Subcutaneous abdominal adipose tissue (tissue), 5 donors: ENCODE results near the gene OFD1.

ENCODE experiments used
- H3K27ac ChIP-seq: one replicate; pipeline ENCODE4 v1.7.0; 2013; ENCODE audit warnings: low read depth, mild to moderate bottlenecking, inconsistent platforms, low read length, moderate library complexity
- H3K27me3 ChIP-seq, 5 donors: one replicate each; pipeline ENCODE4 v1.7.0; 2013; ENCODE audit warnings: low read length in 5 of 5, inconsistent platforms in 1 of 5; ENCODE audit not compliant: control insufficient read depth in 5 of 5, insufficient read depth in 4 of 5
- H3K36me3 ChIP-seq, 5 donors: one replicate each; pipeline ENCODE4 v1.7.0; 2013; ENCODE audit warnings: low read length in 5 of 5; ENCODE audit not compliant: control insufficient read depth in 5 of 5, insufficient read depth in 5 of 5
- H3K4me1 ChIP-seq, 5 donors: one replicate each; pipeline ENCODE4 v1.7.0; 2013; ENCODE audit warnings: low read length in 5 of 5, mild to moderate bottlenecking in 3 of 5, moderate library complexity in 1 of 5; ENCODE audit not compliant: control insufficient read depth in 5 of 5, insufficient read depth in 5 of 5
- H3K4me3 ChIP-seq, 5 donors: one replicate each; pipeline ENCODE4 v1.7.0; 2013; ENCODE audit warnings: low read length in 5 of 5, low read depth in 1 of 5
- H3K9ac ChIP-seq, 5 donors: one replicate each; pipeline ENCODE4 v1.7.0; 2013; ENCODE audit warnings: low read length in 5 of 5, mild to moderate bottlenecking in 4 of 5, moderate library complexity in 3 of 5
- H3K9me3 ChIP-seq, 5 donors: one replicate each; pipeline ENCODE4 v1.7.0; 2013; ENCODE audit warnings: low read length in 5 of 5; ENCODE audit not compliant: control insufficient read depth in 5 of 5
- donor health status: healthy.
- donor health status: healthy.
- donor health status: healthy.
- donor health status: healthy.
- donor health status: healthy.

The OFD1 gene

DNA sequence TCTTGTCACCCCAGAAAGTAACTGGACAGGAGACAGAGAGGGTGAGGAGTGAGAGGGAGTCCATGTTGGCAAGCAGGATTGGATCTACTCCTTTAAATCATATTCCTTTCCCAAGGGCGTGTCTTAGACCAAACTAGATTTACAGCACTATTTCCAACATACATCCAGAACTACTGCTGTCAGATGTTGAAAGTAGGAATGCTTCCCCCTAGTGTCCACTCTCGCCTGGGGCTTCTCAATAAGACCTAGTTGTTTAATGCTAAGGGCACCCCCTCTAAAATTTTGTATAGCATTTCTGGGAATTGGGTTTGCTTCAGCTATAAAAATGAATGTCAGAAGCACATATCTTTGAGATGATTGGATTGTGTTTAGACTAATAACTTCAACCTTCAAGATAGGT is 13.3 kb downstream of the OFD1 start:
- H3K27ac ChIP-seq, result no peak overlapping the region
- H3K9ac ChIP-seq, result no peak overlapping the region
- H3K27me3 ChIP-seq, result peaks cover 0 to 3% (median 0%) of the 10 kb centered on the region in 5 donors
- peaks cover 0 to 3% (median 0%) of the 10 kb centered on the region in 5 donors for H3K4me1 ChIP-seq
- H3K9me3 ChIP-seq, result no peaks in the 10 kb centered on the region
- H3K36me3 ChIP-seq, result peaks cover 2 to 25% (median 8%) of the 10 kb centered on the region in 5 donors
- H3K4me3 ChIP-seq, result no peak overlapping the region

DNA sequence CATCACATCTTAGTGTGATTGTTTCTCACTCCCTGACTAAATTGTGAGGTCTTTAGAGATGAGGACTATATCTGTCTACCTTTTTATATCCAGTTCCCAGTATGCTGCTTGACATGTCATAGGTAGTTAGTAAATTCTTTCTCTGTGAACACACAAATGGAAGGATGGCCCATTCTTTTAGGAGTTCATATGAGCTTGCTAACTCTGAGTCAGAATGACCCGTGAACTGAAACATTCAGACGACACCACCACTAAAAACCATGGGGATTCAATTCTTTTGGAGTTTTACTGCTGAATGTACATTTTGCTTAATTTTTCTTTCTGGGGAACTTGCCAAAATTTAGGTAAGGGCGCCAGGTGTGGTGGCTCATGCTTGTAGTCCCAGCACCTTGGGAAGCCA is 13.9 kb downstream of the OFD1 start:
- H3K4me1 ChIP-seq, result peaks cover 0 to 3% (median 0%) of the 10 kb centered on the region in 5 donors
- peaks cover 0 to 3% (median 0%) of the 10 kb centered on the region in 5 donors for H3K27me3 ChIP-seq
- H3K36me3 ChIP-seq, result peaks cover 2 to 26% (median 8%) of the 10 kb centered on the region in 5 donors
- no peak overlapping the region for H3K9ac ChIP-seq
- H3K27ac ChIP-seq, result no peak overlapping the region
- no peaks in the 10 kb centered on the region for H3K9me3 ChIP-seq
- no peak overlapping the region for H3K4me3 ChIP-seq

DNA sequence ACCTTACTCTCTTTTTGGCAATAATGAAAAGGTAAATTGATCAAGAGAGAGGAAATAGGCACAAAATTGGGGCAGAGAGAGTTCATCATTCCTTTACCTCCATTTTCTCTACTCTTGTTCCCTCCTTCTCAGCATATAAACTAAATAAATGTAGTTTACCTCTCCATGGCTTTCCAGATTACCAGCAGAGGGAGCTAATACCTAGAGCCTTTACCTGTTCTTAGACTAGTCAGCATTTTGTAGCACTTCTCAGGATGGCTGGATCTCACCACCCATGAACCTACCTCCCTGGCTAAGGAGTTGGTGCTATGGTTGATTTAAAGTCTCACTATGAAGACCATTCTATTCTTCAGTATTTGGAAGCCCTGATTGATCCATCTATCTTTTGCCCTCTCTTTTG is 15.7 kb downstream of the OFD1 start:
- no peaks in the 10 kb centered on the region for H3K9me3 ChIP-seq
- H3K4me3 ChIP-seq, result no peak overlapping the region
- H3K4me1 ChIP-seq, result peaks cover 0 to 3% (median 0%) of the 10 kb centered on the region in 5 donors
- H3K36me3 ChIP-seq, result peaks cover 2 to 20% (median 4%) of the 10 kb centered on the region in 5 donors
- peaks cover 0 to 3% (median 0%) of the 10 kb centered on the region in 5 donors for H3K27me3 ChIP-seq
- no peak overlapping the region for H3K9ac ChIP-seq
- no peak overlapping the region for H3K27ac ChIP-seq

DNA sequence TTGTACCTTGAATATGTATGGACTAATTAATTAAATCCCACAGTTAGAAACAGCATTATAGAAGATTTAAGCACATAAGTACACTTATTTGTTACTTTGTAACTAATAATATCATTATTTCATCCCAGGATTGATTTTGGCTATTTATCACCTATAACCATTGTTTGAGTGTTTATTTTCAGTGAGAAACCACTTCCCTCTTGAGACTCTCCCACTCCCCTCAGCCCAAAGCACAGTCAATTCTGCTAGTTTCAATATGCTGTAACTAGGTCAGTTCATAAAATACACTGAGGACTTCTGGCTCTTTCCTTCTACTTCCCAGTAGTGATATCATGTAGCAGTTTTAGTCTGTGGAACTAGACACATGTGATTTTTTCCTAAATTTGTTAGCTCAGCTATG is 16.3 kb downstream of the OFD1 start:
- H3K27ac ChIP-seq, result no peak overlapping the region
- no peak overlapping the region for H3K4me3 ChIP-seq
- peaks cover 0 to 3% (median 0%) of the 10 kb centered on the region in 5 donors for H3K27me3 ChIP-seq
- H3K36me3 ChIP-seq, result peaks cover 2 to 16% (median 4%) of the 10 kb centered on the region in 5 donors
- H3K4me1 ChIP-seq, result peaks cover 0 to 3% (median 0%) of the 10 kb centered on the region in 5 donors
- no peaks in the 10 kb centered on the region for H3K9me3 ChIP-seq
- no peak overlapping the region for H3K9ac ChIP-seq

DNA sequence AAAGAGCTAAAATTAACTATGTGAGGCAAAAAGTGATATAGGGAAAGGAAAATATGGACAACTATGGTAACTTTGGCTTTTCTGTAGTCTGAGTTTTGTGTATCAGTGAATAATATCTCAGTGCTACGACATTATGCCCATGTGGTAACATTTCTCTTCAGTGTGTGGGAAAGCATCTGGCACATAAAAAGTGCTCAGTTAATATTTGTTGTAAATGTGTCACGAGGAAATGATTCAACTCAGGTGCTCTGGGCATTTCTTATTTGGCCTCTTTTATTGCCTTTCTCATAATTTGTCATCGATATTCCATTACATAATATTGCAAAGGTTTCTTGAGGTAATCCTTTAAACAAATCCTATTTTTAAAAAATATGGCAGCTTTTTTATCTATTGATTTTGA is 17.6 kb downstream of the OFD1 start:
- Histone ChIP-seq H3K9ac (no peak overlapping the region), H3K4me3 (no peak overlapping the region), H3K36me3 (peaks cover 4 to 16% (median 5%) of the 10 kb centered on the region in 5 donors), H3K27ac (no peak overlapping the region), H3K4me1 (peaks cover 0 to 3% (median 0%) of the 10 kb centered on the region in 5 donors), H3K27me3 (peaks cover 0 to 5% (median 0%) of the 10 kb centered on the region in 5 donors), H3K9me3 (no peaks in the 10 kb centered on the region)

DNA sequence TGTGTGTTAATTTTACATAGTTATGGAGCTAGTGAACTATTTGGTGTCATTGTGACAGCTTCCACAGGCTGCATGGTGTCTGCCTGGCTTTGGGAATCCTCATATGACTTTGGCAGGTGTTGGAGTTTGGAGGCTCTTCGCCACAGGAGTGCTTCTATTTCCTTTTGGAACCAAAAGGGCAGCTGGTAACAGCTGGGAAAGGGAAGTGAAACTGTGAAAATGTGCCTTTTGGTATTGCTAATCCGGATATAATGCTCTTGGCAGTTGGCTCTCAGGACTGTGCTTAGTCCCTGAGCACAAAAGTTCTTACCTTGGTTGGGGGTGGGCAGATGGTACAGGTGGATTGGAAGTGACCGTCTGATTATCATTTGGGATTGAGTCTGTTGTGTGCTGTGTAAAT is 18.1 kb downstream of the OFD1 start:
- peaks cover 5 to 20% (median 6%) of the 10 kb centered on the region in 5 donors for H3K36me3 ChIP-seq

DNA sequence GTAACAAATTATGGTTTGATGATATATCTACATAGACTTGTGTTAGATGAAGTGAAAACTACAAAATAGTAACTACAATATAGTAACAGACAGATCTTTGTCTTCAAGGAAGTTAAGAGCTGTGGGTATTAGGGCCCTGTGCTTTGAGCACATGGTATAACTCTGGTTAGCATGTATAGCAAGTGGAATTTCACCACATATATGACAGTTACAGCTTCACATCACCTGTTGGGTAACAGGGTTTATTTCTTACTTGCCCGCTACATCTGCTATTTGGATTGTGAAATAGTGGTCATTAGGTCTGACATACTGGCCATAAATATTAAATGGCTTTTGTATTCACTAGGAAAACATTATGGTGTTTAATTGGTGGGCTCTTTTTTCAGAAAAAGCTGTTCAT is 20.2 kb downstream of the OFD1 start:
- Histone ChIP-seq H3K9ac (no peak overlapping the region), H3K4me3 (no peak overlapping the region), H3K36me3 (peaks cover 11 to 29% (median 18%) of the 10 kb centered on the region in 5 donors), H3K4me1 (peaks cover 0 to 3% (median 0%) of the 10 kb centered on the region in 5 donors), H3K9me3 (no peaks in the 10 kb centered on the region), H3K27me3 (peaks cover 0 to 3% (median 0%) of the 10 kb centered on the region in 5 donors), H3K27ac (no peak overlapping the region)

More for the DNA sequence above, 18.1 kb downstream of the OFD1 start:
- Histone ChIP-seq H3K27ac (no peak overlapping the region), H3K4me3 (no peak overlapping the region), H3K9me3 (no peaks in the 10 kb centered on the region), H3K9ac (no peak overlapping the region), H3K27me3 (peaks cover 0 to 4% (median 0%) of the 10 kb centered on the region in 5 donors), H3K4me1 (peaks cover 0 to 3% (median 0%) of the 10 kb centered on the region in 5 donors)

DNA sequence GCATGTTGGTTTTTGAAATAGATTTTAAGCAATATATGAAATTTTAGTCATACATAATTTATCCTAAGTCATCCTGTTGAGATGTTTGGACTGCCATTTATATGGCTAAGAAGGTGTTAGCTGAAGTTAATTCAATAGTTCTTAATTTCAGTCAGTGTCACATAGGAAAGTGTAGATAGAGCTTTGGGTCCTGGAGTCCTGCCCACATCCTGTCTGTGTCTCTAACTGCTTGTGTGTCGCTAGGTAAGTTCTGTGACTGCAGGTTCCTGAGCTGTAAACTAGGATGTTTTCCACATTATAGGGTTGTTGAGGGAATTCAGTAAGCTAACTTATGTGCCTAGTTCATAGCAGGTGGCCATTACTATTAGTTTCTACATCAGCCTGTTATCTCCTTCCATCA is 20.7 kb downstream of the OFD1 start:
- Histone ChIP-seq H3K36me3 (peaks cover 13 to 29% (median 19%) of the 10 kb centered on the region in 5 donors), H3K4me3 (no peak overlapping the region), H3K4me1 (peaks cover 0 to 3% (median 0%) of the 10 kb centered on the region in 5 donors), H3K9me3 (no peaks in the 10 kb centered on the region), H3K27me3 (peaks cover 0 to 3% (median 0%) of the 10 kb centered on the region in 5 donors), H3K9ac (no peak overlapping the region), H3K27ac (no peak overlapping the region)

DNA sequence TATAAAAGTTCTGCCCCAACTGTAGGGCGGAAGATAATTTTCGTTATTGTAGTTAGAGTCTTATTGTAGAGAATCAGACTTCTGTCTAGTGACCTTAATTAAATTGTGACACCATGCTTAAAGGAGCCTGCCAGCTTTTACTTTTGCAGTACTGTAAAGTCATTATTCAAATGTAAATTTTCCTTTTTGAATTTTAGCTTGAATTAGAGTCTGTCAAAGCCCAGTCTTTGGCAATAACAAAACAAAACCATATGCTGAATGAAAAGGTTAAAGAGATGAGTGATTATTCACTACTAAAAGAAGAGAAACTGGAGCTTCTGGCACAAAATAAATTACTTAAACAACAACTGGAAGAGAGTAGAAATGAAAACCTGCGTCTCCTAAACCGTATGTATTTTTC is 21.8 kb downstream of the OFD1 start:
- H3K27me3 ChIP-seq, result peaks cover 0 to 3% (median 0%) of the 10 kb centered on the region in 5 donors
- H3K9me3 ChIP-seq, result no peaks in the 10 kb centered on the region
- no peak overlapping the region for H3K27ac ChIP-seq
- H3K9ac ChIP-seq, result no peak overlapping the region
- peaks cover 16 to 34% (median 21%) of the 10 kb centered on the region in 5 donors for H3K36me3 ChIP-seq
- H3K4me3 ChIP-seq, result no peak overlapping the region
- peaks cover 0 to 3% (median 0%) of the 10 kb centered on the region in 5 donors for H3K4me1 ChIP-seq

DNA sequence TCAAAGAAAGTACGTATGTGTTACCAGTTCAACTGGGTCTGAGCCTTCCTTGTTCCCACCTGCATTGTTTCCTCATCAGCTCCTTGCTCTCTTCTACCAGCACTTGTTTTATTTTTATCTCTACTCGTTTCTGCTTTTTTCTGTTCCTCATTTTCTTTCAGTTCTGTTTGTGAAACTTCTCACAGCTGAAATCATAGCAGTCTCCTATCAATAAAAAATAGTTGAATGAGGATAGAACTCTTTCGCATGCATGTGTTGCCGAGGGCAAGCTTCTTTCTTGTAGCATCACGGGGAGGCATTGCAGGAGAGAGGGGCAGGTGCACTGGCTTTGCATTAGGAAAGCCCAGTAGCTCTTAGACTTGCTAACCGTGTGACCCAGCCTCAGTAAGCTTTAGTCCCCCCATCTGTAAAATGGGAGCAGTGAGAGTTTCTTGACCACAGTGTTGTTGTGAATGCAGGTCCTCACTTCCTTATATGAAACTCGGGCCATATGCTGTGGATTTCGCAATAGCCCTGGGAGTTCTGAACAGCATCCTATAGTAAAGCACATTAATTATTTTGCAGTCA is 24.7 kb downstream of the OFD1 start:
- Histone ChIP-seq H3K27ac (no peak overlapping the region), H3K36me3 (peaks cover 16 to 32% (median 21%) of the 10 kb centered on the region in 5 donors), H3K9ac (no peak overlapping the region), H3K4me3 (no peak overlapping the region), H3K9me3 (no peaks in the 10 kb centered on the region), H3K27me3 (peaks cover 0 to 3% (median 2%) of the 10 kb centered on the region in 5 donors), H3K4me1 (peaks cover 0 to 14% (median 5%) of the 10 kb centered on the region in 5 donors)
